GM21423 (cell line): Measurements from ENCODE around the gene CFAP100.

Experiments
- ATAC-seq: cut with Tn5 transposase; IDR thresholded peaks from one replicate; pipeline ENCODE4 v1.9.1; 2021; ENCODE audit warnings: mild to moderate bottlenecking, moderate library complexity; ENCODE audit not compliant: unreplicated experiment

The CFAP100 gene

GRCh38 chr3:126394179-126394976 lies at the start of gene CFAP100:
CFAP100 (plus strand) TSS chr3:126394909; CDS start chr3:126396001, 1,092 bp downstream.
- ATAC-seq: no peak

- ATAC-seq: no peak
These were observed 49.5 kb upstream of the CFAP100 start for GRCh38 chr3:126345231-126345630.

GRCh38 chr3:126345641-126346460 lies 48.9 kb upstream of the CFAP100 start:
- ATAC-seq: no peak

- ATAC-seq: no peak
These were observed 48.2 kb upstream of the CFAP100 start for GRCh38 chr3:126346466-126346865.

- ATAC-seq: no peak
These were observed 47.1 kb upstream of the CFAP100 start for GRCh38 chr3:126347543-126348161.

- ATAC-seq: no peak
These were observed 46.3 kb upstream of the CFAP100 start for GRCh38 chr3:126348308-126348920.

- ATAC-seq: no peak
These were observed 45.6 kb upstream of the CFAP100 start for GRCh38 chr3:126349071-126349470.

GRCh38 chr3:126349611-126350501 lies 44.9 kb upstream of the CFAP100 start:
- ATAC-seq: no peak

GRCh38 chr3:126350502-126351085 lies 44.1 kb upstream of the CFAP100 start:
- ATAC-seq: no peak

GRCh38 chr3:126351086-126351770 lies 43.5 kb upstream of the CFAP100 start:
- ATAC-seq: no peak

- ATAC-seq: no peak
These were observed 42.8 kb upstream of the CFAP100 start for GRCh38 chr3:126351771-126352475.

GRCh38 chr3:126352476-126353454 lies 41.9 kb upstream of the CFAP100 start:
- no peak for ATAC-seq

- ATAC-seq: no peak
These were observed 40.9 kb upstream of the CFAP100 start for GRCh38 chr3:126353694-126354321.

GRCh38 chr3:126354776-126355175 lies 39.9 kb upstream of the CFAP100 start:
- no peak for ATAC-seq

- ATAC-seq: no peak
These were observed 39.5 kb upstream of the CFAP100 start for GRCh38 chr3:126355251-126355650.

GRCh38 chr3:126355777-126356372 lies 38.8 kb upstream of the CFAP100 start:
- ATAC-seq: no peak
